Vagina (tissue), 2 donors: ENCODE results near the gene ZWINT.

Experiments used
- CTCF ChIP-seq, 3 experiments: fragments of 450-650 bp in 2 of 3; fragments of 200-600 bp in 1 of 3; sonication (generic) in 1 of 3; IDR thresholded peaks; one replicate each; pipeline ENCODE4 v1.5.1; 2017 to 2019; ENCODE audit warnings: antibody characterized with exemption in 3 of 3, mild to moderate bottlenecking in 2 of 3, moderate library complexity in 2 of 3
- POLR2A ChIP-seq, 2 donors: fragments of 450-650 bp; IDR thresholded peaks; one replicate each; pipeline ENCODE4 v1.6.1; 2017; ENCODE audit warnings: antibody characterized with exemption in 2 of 2, mild to moderate bottlenecking in 2 of 2, moderate library complexity in 2 of 2
- POLR2AphosphoS5 ChIP-seq, 2 donors: sonication (generic); formaldehyde crosslinking; IDR thresholded peaks; one replicate each; pipeline ENCODE4 v1.9.0; 2017; ENCODE audit warnings: antibody characterized with exemption in 2 of 2, mild to moderate bottlenecking in 2 of 2, low read depth in 1 of 2; ENCODE audit not compliant: insufficient read depth in 1 of 2

GRCh38 chr10:56316603-56317002 lies 44.5 kb downstream of the ZWINT start:
- TF ChIP-seq POLR2A (IDR thresholded peaks at IDR 0.05) = no peak
- TF ChIP-seq CTCF (IDR thresholded peaks at IDR 0.05) = no peak
- TF ChIP-seq POLR2AphosphoS5 (IDR thresholded peaks at IDR 0.05; ENCODE audit: insufficient read depth in 1 of 2, low read depth in 1 of 2) = no peak
